ENCODE results near the gene SEPHS1.

The SEPHS1 gene

DNA sequence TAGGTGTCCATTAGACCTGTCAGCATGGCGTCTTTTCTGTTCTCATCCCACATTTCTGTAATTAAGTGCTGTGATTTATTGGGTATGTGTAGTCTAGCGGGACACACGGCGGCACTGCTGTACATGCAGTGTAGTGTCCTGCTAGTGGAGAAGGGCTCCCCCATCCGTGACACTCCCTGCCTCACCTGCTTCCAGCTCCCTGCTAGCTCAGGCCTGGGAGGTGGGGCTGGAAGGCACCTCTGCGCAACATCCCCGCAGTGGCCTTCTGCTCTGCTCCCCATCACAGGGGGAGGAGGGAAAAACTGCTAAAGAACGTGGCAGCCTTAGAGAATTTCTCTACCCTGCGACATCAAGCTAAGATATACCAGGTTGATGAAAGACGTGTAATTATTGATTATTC lies 19.5 kb downstream of the SEPHS1 start:
- DNase-seq (ENCODE audit: low read depth in 2 of 2): no peak

DNA sequence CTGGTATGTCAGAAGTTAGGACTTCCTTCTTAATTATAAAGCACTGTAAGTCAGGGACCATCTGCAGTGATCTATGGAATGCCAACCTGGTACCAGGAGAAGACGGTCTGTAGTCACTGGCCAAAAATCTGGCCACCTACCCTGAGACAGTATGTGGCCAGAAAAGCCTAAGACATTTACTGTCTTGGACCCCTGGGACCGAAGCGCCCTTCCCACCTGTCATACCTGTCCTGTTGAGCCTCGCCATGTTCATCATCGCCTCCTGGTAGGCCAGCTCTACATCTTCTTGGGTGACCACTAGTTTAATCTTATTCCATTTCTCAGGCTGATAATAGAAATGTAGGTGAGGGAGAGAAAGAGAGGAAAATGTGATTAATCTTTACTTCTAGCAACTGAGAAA lies 20.0 kb downstream of the SEPHS1 start:
- DNase-seq (ENCODE audit: low read depth in 2 of 2): no peak

DNA sequence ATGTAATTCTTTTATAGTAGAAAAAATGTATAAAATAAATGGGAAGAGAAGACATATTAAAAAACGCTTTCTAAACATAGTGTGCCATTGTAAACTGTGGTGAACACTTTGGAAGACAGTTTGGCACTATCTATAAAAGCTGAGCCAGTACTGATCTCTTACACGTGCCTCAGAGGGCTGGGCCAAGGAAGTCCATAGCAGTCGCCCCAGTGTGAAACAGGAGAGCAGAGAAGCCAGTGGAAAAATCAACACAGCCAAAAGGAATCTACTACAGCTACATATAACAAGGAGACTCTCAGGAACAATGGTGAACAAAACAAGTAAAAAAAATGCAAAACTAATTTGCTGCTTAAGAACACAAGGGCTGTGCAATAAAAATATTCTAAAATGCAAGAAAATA lies 20.6 kb downstream of the SEPHS1 start:
- DNase-seq (ENCODE audit: low read depth in 2 of 2): no peak

DNA sequence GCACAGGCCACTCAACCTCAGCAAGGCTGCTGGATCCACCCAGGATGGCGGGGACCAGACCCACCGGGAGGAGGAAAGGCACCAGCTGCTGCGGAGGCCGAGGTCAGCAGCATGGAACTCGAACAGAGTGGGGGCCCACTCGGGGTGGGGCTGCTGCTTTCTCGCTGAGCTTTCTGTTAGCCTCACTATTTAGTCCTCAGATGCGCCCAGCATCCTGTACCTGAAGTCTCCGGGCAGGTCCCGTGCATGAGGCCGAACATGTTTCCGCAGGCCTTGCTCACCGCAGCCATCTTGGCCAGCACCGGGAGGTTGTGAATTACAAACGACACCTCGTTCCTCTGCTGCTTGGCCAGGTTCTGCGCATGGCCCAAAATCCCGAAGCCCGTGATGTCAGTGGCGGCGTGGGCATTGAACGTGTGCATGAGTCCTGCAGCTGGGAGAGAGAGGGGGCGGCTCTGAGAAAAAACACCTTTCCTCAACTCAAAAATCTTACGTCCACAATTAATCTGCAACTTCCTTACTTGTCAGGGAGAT lies 25.4 kb downstream of the SEPHS1 start:
- no peak for DNase-seq (ENCODE audit: low read depth in 2 of 2)

DNA sequence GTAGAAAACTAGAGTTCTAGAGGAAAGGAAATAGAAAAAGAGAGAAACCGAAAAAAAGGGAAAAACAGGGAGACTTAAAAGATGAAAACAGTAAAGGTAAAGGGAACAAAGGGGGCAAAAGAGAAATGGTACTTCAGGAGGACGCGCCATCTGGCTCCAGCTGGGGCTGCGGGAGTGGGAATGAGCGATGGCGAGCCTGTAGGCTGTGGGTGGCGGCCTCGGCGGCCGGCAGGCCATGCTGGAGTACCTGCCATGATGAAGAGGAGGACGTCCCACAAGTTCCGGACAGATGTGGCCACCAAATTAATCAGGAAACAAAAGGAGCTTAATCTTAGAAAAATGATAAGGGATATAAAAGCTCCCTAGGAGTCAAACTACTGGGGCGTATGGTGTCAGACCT lies 26.5 kb downstream of the SEPHS1 start:
- no peak for DNase-seq (ENCODE audit: low read depth in 2 of 2)

DNA sequence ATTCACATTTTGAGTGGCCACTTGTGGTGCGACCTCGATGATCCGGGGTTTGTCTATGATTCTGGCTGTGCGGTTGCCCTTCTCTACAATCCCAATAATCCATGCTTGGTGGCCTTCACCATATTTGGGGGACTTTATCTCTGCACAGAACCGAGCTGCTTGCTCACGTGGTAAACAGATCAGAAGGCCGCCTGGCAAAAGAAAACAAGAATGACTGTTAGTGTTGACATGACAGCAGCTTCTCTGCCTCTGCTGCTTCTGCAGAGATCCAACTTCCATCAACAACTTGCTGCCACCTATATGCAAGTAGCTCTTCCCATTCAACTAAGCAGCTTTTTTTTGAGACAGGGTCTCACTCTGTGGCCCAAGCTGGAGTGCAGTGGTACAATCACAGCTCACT lies 28.9 kb downstream of the SEPHS1 start:
- no peak for DNase-seq (ENCODE audit: low read depth in 2 of 2)

DNA sequence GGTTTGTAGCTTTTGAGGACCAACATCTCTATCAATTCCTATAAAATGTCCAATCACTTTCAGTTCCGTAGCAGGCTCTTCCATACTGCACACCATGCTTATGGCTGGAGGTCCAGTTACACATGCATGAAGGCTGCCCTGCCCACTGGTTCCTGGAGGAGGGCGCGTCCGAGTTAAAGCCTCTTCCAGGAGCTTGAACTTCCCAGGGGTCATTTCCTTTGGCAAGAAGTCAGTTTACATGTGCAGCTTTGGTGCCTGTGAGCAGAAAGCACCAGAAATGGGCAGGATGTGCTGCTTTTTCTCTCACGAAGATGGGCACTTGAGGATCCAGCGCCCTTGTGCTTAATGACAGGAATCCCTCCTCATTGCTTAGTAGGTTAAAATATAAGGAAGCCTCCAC lies 30.6 kb downstream of the SEPHS1 start:
- no peak for DNase-seq (ENCODE audit: low read depth in 2 of 2)

DNA sequence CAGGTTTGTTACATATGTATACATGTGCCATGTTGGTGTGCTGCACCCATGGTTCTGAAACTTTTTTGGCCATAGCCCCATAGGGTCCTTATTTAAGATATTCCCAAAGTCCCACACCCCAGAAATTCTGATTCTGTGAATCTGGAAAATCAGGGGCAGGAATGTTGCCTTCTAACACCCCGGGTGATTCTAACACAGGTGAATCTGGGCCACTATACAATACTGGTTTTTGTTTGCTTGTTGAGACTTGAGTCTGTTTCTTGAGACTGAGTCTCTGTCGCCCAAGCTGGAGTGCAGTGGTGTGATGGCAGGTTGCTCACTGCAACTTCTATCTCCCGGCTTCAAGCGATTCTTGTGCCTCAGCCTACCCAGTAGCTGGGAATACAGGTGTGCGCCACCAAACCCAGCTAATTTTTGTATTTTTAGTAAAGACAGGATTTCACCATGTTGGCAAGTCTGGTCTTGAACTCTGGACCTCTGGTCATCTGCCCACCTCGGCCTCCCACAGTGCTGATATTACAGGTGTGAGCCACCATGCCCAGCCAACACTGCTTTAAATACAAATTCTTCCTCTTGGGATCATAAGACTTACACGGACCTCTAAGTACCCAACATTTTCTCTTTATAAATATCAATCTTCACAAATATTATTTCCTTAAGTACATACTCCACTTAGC lies 31.3 kb downstream of the SEPHS1 start:
- DNase-seq (ENCODE audit: low read depth in 2 of 2): no peak

DNA sequence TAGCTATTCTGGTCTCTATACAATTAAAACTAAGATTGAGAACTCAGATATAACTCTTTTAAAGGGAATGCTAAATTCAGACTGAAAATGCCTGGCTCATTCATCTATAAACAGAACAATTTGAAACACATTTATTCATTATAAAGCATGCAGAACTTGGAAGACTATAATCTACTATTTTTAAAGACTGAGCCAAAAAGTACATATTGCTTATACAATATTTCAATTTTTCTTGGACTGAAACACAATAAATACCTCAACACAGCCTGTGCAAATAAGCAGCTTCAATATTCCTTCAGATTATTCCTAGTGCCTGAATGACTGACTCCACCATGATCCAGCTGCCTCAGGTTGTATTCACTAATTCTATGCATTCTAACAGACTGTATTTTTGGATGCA lies 32.7 kb downstream of the SEPHS1 start:
- DNase-seq (ENCODE audit: low read depth in 2 of 2): no peak

DNA sequence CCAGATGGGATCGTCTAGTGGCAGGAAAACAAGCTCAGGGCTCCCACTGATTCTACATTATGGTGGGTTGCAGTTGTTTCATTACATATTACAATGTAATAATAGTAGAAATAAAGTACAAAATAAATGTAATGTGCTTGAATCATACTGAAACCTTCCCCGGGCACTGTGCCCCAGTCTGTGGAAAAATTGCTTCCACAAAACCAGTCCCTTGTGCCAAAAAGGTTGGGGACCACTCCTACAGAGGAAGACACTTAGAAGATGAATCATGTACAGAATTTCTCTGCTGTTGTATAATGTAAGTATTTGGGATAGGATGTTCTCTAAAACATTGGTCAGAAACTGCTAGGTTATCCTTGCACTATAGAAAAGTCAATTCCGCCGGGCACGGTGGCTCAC lies 36.9 kb downstream of the SEPHS1 start:
- no peak for DNase-seq (ENCODE audit: low read depth in 2 of 2)

DNA sequence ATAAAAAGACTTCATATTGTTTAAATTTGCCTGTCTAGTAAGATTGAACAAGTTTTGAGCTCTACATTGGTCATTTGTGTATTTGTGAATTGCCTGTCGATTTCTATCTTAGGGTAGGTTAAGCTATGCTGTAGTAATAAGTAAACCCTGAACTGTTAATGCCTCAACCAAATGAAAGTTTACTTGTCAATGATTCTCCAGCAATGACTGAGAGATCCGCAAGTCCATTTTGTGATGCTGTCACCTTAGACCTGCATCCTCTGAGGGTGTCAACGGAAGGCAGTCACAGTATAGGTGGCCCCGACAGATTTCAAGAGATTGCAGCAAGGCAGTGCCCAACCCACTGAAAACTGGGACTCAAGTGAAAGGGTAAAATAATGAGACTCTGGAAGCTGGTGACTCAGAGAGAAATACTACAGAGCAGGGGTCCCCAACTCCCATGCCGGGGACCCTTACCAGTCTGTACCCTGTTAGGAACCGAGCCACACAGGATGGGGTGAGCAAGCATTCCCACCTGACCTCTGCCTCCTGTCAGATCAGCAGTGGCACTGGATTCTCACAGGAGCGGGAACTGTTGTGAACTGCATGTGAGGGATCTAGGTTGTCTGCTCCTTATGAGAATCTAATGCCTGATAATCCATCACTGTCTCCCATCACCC lies 37.4 kb downstream of the SEPHS1 start:
- no peak for DNase-seq (ENCODE audit: low read depth in 2 of 2)

DNA sequence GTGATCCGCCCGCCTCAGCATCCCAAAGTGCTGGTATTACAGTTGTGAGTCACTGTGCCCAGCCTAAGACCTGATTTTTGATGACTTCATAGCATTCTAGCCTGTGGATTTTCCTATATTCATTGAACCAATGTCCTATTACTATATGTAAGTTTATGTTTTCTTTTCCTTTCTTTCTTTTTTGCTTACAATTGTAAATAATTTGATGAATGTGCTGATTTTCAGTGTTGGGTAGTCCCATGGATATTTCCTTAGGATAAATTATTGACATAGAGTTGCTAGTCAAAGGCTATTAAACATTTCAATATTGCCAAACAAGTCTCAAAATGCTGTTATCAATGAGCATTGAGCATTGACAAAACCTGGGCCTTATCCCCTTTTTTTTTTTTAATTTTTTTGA lies 38.3 kb downstream of the SEPHS1 start:
- DNase-seq (ENCODE audit: low read depth in 2 of 2): no peak

DNA sequence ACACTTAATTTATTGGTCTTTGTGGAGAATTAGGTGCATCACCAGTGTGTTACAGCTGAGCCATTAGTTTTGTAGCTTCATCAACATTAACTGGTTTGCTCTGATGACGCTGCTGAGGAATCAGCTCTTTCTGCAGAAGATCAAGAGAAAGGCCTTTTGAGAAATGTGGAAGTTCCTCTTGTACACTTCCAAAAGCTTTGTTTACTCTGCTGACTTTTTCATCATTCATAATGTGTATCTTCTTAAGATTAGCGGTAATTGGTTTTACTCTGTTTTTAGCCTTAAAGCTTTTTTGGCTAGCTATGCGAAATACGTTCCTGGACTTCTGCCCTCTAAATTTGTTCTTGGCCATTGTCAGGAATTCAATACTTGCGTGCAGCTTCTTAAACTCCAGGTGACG lies 40.0 kb downstream of the SEPHS1 start:
- no peak for DNase-seq (ENCODE audit: low read depth in 2 of 2)

DNA sequence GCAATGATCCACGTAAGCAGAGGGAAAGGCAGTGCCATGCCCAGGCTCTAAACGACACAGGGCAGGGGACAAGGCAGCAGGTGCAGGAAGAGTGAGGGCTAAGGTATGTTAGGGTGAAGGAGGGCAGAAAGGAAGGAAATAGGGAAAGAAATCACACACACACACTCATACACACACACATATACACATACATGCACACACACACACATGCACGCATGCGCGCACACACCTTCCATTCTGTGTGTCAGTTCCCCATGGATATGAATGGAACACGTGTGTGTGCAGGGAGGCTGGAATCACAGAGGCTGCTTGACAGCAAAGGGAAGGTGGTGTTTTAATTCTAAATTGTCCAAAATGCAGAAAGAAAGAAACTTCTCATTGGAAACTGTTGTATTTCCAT lies 42.0 kb downstream of the SEPHS1 start:
- no peak for DNase-seq (ENCODE audit: low read depth in 2 of 2)

DNA sequence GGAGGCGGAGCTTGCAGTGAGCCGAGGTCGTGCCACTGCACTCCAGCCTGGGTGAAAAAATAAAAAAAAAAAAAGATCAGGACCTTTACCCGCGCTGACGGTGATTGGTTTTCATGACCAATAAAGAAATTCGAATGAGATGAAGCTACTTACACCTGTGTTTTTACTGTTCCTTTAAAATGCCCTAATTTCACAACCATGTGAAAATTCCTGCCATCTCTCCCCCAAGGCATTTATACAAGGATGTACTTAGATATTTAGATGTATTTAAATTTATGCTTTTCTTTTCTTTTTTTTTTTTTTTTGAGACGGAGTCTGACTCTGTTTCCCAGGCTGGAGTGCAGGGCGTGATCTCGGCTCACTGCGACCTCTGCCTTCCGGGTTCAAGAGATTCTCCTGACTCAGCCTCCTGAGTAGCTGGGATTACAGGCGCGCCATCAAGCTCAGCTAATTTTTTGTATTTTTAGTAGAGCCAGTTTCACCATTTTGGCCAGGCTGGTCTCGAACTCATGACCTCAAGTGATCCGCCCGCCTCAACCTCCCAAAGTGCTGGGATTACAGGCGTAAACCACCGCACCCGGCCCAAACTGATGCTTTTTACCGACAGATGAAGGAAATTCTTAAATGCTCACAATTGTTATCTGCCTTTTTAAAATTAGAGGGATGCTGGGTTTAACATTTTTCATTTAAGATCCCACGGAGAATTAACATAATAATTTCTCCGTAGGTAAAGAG lies 45.1 kb downstream of the SEPHS1 start:
- no peak for DNase-seq (ENCODE audit: low read depth in 2 of 2)

DNA sequence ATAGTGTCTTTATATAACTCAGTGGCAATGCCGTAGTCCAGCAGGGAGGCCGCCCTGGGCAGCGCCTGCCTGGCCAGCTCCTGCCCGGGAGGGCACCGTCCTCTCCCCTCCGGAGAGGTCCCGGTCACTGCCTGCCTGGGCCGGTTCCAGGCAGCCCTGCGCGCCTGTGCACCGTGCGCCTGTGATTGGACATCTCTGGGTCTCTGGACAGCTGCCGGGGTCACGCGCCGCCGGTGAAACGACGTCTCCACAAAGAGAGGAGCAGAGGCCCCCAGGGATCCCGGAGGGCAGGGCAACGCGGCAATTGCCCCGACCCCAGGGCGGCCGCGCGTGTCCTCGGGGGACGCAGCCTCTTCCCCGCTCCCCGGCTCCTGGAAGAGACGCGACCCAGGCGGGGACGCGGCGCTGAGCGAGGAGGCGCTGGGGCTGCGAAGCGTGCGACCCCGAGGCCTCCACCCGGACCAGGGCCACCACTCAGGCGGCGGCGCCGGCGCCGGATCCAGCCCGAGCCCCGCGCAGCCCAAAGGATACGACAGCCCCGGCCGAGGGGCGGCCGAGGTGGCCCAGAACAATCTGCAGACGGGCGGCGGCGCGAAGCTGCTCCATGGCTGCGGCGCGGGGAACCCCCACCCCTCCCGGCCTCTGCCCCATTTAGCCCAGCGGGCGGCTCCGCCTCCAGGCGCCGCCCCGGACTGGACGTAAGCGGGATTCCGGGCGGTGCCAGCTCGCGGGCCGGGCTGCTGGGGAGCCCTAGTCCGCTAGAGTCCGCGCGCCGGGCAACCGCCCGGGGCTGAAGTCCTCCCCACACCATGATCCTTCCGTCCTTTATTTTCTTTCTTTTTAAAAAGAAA lies 48.4 kb downstream of the SEPHS1 start, which contains the start of gene PHYH:
PHYH (minus strand) TSS at position 628 of the 851 bp plus-strand sequence; CDS start at position 606, 22 bp downstream.
- DNase-seq (ENCODE audit: low read depth in 2 of 2): peak; percentile 61 to 72

DNA sequence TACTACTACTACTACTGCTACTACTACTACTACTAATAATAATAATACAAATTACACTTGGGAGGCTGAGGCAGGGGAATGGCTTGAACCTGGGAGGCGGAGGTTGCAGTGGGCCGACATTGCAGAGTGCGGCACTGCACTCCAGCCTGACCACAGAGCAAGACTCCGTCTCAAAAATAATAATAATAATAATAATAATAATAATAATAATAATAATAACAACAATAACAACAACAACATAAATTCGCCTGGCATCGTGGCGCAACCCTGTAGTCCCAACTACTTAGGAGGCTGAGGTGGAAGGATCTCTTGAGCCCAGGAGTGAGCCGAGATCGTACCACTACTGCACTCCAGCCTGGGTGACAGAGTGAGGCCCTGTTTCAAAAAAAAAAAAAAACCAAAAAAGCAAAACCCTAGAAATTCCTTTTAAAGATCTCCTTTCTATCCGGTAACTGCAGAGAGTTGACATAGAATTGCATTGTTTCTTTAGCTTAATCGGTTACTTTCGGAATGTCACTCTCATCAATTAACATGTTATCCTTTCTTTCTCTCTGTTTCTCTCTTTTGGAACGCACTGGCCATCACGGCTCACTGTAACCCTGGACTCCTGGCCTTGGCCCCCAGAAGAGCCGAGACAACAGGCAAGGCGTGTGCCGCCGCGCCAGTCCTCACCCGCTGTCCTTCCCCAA lies 49.2 kb downstream of the SEPHS1 start:
- no peak for DNase-seq (ENCODE audit: low read depth in 2 of 2)

DNA sequence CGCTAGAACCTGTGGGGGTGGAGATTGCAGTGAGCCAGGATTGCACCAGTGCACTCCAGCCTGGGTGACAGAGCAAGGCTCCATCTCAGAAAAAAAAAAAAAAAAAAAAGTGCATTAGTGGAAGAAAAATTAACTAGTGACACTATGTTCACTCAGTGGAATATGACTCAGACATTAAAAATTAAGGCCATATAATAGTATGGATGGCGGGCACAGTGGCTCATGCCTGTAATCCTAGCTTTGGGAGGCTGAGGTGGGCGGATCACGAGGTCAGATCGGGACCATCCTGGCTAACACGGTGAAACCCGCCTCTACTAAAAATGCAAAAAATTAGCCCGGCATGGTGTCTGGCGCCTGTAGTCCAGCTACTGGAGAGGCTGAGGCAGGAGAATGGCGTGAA lies 51.6 kb downstream of the SEPHS1 start:
- no peak for DNase-seq (ENCODE audit: low read depth in 2 of 2)

DNA sequence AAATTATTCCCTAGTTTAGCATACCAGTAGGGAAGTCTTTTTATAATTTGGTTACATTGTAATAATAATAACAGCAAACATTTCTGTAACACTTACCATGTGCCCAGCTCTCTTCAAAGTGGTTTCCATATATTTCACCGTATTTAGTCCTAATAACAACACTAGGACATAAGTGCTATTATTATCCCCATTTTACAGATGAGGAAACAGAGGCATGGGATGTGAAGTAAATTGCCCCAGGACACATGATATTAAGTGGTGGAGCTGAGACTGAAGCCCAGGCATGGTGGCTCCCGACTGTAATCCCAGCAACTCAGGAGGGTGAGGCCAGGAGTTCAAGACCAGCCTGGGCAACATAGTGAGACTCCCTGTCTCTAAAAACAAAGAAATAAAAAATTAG lies 53.3 kb downstream of the SEPHS1 start:
- no peak for DNase-seq (ENCODE audit: low read depth in 2 of 2)

DNA sequence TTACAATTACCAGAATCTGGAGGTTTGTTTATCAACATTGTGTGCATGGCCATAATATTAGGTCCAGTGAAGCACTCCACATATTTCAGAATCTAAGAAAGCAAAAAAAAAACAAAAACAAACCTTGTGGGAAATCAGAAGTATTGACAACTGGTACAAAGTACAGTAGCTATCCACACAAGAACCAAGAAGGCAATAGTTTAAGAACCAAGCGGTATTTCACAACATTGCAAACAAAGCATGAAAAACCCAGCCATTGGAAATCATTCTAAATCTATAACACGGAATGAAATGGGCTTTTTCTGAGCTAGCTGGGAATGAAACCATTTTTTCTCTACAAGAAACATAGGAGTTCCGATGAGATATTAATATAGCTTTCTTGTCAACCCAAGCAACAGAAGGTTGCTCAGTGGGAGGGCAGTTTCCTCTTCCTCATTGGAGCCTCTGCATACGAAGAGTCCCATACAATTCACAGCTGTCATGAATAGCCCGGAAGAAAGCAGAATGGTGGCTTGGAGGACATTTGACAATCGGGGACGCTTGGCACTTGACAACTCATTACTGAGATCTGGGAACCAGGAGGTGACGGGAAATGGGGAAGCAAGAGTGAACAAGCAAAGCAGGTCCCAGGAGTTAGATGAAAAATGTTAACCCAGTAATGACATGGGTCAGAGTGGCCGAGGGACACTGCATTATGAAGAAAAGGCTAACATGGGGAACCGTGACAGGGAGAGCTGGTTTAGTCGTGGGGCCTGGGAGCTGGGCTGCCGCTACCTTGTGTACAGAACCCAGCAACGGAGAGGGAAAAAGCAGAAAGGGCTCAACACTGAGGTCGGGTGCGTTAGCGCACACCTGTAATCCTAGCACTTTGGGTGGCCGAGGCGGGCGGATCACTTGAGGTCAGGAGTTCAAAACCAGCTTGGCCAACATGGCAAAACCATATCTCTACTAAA lies 56.0 kb downstream of the SEPHS1 start:
- DNase-seq (ENCODE audit: low read depth in 2 of 2): no peak

Measured in stimulated activated CD4-positive, alpha-beta T cell treated with anti-CD3 and anti-CD28 coated beads, Interleukin-12 subunit alpha, Interleukin-12 subunit beta, amount 100 ng/mL, for 24 hours (primary cell).